Putamen (tissue), 1 donor: ENCODE data around the gene CARD10.
A peak's percentile ranks its signal among the peaks of the same experiment; 100 is the strongest.

Experiments used
- DNase-seq: peaks from one replicate; pipeline ENCODE4 v3.0.0-alpha.2; 2016; ENCODE audit warnings: low spot score

The CARD10 gene

GRCh38 chr22:37462983-37463382, 56.2 kb downstream of the CARD10 start:
- DNase-seq = no peak

GRCh38 chr22:37462436-37462835, 56.8 kb downstream of the CARD10 start:
- DNase-seq = no peak

GRCh38 chr22:37461961-37462360, 57.3 kb downstream of the CARD10 start:
- no peak for DNase-seq

- no peak for DNase-seq
Measured at GRCh38 chr22:37460684-37461083, 58.5 kb downstream of the CARD10 start.

- DNase-seq = no peak
Measured at GRCh38 chr22:37459206-37459605, 60.0 kb downstream of the CARD10 start.

GRCh38 chr22:37457093-37457893, 61.9 kb downstream of the CARD10 start:
- peak; percentile 23 for DNase-seq

- no peak for DNase-seq
Measured at GRCh38 chr22:37456346-37456745, 62.9 kb downstream of the CARD10 start.

GRCh38 chr22:37455896-37456295, 63.3 kb downstream of the CARD10 start:
- DNase-seq = no peak

GRCh38 chr22:37454857-37455686, 64.1 kb downstream of the CARD10 start:
- no peak for DNase-seq

GRCh38 chr22:37453696-37454095, 65.5 kb downstream of the CARD10 start:
- DNase-seq = no peak

- DNase-seq = no peak
Measured at GRCh38 chr22:37451218-37451617, 68.0 kb downstream of the CARD10 start.

- DNase-seq = no peak
Measured at GRCh38 chr22:37449331-37450001, 69.7 kb downstream of the CARD10 start.

GRCh38 chr22:37448516-37449127, 70.6 kb downstream of the CARD10 start:
- no peak for DNase-seq

GRCh38 chr22:37445501-37445900, 73.7 kb downstream of the CARD10 start:
- no peak for DNase-seq

GRCh38 chr22:37443977-37444376, 75.2 kb downstream of the CARD10 start:
- DNase-seq = no peak

- DNase-seq = no peak
Measured at GRCh38 chr22:37443086-37443485, 76.1 kb downstream of the CARD10 start.

- DNase-seq = no peak
Measured at GRCh38 chr22:37442537-37442936, 76.7 kb downstream of the CARD10 start.

- no peak for DNase-seq
Measured at GRCh38 chr22:37442135-37442534, 77.1 kb downstream of the CARD10 start.

GRCh38 chr22:37440875-37441274, 78.3 kb downstream of the CARD10 start:
- no peak for DNase-seq
